GM21717 (cell line): ENCODE data around the gene CDK5RAP3.
"Not testable (repeated sequence)": the region's sequence is repeated elsewhere in the genome, so short reads cannot be mapped to it uniquely, and the experiment has no call there.

Experiments used
- ATAC-seq: cut with Tn5 transposase; IDR thresholded peaks from one replicate; pipeline ENCODE4 v1.9.1; 2021; ENCODE audit warnings: mild to moderate bottlenecking, moderate library complexity; ENCODE audit not compliant: unreplicated experiment

Gene CDK5RAP3

DNA sequence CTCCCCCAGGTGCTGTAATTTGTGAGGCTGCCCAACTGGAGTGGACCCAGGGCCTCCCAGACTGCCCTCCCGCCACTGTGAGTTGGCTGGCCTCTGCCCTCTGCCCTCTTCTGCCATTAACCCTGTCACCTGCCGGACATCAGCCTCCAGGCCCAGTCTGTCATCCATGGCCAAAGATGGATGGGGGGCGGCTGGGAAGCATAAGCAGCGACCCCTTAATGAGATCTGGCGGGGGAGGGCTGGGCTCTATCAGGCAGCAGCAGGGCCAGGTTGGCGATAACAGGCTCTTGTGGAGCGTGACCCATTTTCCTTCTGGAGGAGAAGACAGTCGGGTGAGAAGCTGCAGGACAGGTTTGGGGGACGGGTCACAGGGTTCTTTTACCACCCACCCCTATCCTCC is 25.3 kb downstream of the CDK5RAP3 start:
- no peak for ATAC-seq

DNA sequence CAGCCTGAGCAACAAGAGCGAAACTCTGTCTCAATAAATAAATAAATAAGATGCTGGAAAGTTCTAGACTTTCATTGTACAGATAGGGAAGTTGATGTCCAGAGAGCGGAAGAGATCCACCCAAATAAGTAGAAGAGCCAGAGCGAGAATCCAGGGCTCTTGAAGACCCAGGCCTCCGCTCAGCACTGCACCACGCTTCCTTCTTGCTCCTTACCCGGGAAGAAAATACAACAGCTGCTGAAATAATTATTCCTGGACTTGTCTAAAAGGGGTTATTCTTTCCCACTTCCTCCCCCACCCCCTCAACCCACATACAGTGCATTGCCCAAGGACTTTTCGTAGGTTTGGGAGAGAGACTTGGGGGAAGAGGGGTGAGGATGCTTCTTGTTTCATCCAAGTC is 26.7 kb downstream of the CDK5RAP3 start:
- no peak for ATAC-seq

DNA sequence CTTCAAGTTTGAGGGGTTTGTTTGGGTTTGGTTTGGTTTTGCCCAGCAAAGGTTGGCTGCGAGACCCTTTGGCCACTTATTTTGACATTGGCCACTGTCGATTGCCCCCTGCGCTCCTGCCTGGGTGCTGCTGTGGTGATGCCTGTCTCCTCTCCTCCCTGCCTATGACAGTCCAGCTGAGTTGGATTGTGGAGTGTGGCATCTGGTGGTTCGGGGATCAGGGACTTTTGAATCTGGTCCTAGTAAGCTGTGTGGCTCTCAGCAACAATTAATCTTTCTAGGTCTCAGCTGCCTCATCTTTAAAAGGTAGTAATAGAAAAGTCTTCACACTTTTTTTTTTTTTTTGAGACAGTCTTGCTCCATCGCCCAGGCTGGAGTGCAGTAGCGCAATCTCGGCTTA is 27.1 kb downstream of the CDK5RAP3 start:
- ATAC-seq: no peak

DNA sequence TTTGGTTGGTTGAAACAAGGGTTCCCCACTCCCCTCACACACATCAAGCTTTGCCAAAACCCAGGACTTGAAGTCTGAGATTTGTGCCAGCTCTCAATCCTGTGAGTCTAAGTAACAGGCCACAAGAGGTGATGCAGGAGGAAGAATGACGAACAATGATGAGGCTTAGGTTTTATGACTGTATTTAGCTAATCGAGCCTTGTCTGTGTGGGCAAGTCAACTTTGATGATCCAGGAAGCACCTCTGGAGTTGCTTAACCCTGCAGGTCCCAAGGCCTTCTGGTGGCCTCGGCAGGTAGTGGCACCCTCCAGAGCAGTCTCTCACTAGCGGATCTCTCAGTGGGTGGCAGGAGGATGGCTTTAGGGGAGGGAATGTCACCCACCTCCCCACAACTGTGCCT is 28.7 kb downstream of the CDK5RAP3 start:
- ATAC-seq: no peak

DNA sequence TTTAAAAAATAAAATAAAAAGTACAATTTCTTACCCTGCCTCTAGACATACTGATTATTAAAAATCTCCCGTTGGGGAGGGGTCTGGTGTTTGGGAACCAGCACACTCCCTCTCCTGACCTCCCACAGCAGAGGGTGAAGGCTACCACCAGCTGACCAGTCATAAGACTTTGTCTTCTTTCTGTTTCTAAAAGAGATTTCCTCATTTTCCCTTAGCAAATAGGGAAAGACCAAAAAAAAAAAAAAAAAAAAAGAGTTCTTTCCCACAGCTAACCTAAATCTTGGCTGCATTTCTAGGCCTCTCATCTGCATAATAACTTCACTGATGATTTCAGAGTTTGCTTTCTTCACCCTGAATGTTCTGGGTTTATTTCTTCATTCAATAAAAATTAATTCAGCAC is 30.3 kb downstream of the CDK5RAP3 start:
- ATAC-seq: no peak

DNA sequence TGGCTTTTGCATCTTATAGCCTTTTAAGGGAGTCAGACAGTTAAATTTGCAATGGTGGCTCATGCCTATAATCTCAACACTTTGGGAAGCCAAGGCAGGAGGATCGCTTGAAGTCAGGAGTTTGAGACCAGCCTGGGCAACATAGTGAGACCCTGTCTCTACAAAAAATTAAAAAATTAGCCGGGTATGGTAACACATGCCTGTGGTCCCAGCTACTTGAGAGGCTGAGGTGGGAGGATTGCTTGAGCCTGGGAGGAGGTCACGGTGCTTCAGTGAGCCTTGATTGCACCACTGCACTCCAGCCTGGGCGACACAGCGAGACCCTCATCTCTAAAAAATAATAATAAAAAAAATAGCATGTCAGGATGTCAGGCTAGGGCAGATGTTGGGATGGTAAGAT is 30.7 kb downstream of the CDK5RAP3 start:
- not testable (repeated sequence) for ATAC-seq

DNA sequence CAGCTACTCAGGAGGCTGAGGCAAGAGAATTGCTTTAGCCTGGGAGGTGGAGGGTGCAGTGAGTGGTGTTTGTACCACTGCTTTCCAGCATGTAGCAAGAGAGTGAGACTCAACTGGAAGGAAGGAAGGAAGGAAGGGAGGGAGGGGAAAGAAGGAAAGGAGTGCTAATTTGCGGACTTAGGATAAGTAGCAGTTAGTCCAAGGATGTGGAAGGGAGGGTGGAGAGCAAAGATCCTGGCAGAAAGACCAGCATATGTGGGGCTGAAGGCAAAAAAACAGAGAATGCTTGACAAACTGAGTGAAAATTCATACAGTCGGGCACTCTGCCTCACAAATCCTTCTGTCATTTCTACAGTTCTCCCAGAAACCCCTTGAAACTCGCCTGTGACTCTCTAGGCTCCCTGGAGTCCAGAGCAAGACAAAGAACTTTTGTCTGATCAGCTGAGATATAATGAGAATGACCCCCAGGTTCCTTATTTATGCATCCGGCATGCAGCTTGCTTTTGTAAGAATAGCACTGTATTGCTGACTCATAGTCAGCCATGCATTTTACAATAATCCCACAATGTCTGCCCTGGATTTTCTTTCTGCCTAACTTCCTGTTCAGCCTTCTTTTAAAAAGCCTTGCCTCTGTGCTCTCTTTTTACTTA is 31.5 kb downstream of the CDK5RAP3 start:
- ATAC-seq: no peak

DNA sequence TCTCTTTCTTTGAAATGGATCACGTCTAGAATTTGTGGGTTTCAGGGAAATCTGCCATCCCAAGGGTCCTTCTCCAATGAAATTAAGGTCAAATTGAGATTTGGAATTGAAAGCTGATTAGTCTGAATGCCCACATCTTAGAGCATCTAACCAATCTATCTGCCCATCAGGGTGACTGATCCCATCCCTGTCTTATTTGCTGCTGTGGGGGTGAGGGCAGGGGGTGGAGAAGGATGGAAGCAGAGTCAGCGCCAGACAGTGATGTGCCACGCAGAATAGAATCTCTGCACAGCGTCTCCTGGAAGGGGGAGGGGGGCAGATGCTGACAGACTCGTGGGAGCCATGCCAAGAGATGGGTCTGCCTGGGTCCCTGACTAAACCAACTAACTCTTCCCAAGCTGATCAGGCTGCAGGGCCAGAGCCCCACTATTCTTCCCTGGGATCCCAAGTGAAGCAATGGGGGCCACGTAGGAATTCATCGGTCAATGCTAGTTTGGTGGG is 32.1 kb downstream of the CDK5RAP3 start:
- ATAC-seq: no peak

DNA sequence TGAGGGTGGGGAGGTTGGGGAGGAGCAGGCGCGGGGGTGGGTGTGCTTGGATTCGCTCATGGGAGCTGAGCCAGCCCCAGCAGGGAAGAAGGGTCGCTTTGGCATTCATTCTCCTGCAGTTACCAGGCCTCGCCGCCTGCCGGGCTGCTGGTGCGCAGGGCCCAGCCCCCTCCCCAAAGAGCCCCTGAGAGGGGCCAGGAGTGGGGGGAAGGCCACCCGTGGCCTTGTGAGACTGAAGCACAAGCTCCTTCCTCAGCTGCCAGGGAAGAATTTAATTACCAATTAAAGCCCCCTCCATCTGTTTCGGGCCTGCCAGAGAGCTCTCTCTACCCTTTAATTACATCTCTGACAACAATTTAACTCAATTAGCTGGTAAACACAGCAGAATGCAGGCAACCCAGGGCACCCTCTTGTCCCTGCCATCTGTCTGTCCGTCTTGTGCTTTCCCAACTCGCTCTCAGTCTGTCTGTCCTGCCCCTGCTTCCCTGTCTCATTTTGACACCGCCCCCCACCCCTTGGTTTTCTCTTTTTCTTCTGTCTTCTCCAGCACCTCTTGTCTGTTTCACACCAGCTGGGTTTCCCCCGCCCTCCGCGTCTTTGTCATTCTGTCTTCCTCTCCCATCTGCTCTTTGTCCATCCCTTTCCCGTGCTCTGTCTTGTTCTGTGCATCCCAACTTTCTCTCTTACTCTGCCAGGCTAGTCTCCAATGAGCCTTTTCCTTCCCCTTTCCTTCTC is 32.7 kb downstream of the CDK5RAP3 start:
- no peak for ATAC-seq

DNA sequence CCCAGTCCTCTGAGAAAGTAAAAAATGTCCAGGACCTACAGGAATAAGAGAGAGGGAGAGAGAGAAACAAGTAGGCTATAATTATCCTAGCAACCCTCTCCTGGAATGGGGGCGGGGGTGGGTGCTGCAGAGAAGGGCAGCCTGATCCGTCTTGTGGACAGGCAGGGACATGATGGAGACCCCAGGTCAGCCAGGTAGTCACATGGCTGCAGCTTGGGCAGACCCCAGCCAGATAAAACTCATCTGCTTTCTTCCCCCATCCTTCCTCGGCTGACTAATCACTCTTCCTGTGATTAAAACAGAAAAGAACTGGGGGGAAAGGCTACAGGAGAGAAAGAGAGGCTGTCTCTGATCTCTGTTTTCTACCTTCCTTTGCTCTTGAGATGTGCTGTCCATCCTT is 34.1 kb downstream of the CDK5RAP3 start:
- ATAC-seq: no peak

DNA sequence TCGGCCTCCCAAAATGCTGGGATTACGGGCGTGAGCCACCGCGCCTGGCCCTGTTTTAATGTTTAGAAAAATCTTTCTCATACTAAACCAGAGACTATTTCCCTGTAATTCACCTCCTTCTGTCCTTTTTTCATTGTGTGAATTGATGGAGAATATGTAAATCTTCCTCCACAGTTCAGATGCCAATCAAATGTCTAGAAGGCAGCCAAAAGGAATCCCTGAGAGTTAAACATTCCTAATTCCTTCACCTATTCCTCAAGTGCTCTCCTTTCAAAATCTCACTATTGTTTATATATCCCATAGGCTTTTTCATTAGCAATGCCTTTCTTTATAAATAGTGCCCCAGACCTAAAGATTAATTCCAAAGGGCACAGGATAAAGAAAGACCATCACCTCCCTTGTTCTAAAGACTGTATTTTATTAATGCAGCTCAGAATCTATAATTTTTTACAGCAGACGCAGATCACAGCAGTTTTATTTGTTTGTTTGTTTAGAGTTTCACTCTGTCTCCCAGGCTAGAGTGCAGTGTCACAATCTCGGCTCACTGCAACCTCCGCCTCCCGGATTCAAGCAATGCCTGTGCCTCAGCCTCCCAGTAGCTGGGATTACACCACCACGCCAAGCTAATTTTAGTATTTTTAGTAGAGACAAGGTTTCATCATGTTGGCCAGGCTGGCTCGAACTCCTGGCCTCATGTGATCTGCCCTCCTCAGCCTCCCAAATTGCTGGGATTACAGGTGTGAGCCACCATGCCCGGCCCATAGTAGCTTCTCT is 36.2 kb downstream of the CDK5RAP3 start:
- ATAC-seq: no peak

DNA sequence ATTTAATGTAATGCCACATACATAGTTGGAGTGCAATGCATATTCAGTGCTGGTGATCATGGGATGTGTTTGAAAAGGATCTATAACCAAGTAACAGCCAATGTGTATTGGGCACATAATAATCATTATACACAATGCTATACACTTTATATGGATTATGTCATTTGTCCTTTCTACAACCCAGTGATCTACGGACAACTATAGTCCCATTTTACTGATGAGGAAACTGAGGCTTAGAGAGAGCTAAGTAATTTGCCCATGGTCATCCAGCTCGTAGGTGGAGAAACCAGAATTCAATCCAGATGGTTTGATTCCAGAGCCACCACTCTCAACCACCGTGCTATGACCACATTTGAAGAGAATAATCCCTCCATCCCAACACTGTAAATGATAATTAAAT is 39.3 kb downstream of the CDK5RAP3 start:
- ATAC-seq: no peak

DNA sequence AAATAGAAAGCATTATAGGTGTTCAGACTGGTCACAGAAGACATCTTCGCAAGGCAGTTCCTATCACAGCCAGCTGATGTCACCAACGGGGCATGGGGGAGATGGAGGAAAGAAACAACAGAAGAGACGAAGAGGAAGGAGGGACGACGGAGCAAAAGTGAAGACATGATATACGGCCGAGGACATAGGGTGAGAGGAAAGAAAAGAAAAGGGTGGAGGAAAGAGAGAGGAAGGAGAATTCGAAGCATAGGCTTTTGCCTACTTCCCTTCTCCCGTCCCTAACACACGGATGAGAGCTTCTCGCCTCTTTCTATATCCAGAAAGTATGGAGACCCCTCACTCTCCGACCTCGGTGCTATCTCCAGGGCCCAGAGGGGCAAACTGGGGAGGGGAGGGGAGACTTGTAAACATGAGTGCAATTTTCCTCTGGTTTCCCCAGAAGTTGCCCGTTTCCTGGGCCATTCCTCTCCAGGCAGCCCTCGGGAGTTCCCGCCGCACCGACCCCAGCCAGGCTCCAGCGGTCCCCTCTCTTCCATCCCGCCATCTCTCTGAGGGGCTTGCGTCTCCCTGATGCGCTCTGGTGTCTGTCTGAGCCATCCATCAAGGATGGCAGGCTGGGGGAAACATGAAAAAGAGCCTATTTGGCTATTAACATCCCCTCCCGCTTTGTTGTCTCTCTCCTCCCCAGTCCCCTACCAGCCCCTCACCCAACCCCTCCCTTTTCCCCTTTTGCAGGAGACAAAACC is 40.7 kb downstream of the CDK5RAP3 start:
- no peak for ATAC-seq

DNA sequence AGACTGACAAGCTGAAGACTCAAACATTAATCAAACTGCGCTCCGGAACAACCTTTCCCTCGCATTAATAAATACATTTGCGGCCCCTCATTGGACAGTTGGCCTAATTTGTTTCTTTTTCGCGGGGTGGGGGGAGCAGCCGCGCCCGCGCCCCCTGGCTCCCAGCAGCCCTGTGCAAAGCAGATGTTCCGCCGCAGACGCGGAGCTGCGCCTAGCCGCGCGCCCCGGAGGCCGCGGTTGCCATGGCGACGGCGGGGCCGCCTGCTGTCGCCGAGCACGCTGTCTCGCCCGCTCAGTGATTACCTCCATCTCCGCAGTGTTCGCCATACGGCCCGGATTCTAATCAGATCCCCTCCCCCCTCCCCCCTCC is 41.2 kb downstream of the CDK5RAP3 start:
- no peak for ATAC-seq

DNA sequence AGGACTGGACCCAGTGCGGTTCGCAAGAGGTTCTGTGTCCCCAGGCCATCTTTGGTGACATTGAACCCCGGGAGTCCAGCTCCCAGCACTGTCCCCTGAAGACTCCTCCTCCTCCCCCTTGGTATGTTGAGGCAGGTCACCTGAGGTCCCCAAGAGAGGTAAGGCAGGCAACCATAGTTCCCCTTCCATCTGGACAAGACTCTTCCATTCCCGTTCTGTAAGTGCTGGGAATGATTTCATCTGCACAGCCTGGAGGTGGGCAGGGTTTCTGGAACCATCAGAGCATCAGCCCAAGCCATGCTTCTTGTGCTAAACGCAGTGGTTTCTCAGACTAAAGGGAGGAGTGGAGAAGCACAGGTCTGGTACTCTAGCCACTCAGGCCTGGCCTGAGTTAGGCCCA is 41.7 kb downstream of the CDK5RAP3 start:
- ATAC-seq: no peak

DNA sequence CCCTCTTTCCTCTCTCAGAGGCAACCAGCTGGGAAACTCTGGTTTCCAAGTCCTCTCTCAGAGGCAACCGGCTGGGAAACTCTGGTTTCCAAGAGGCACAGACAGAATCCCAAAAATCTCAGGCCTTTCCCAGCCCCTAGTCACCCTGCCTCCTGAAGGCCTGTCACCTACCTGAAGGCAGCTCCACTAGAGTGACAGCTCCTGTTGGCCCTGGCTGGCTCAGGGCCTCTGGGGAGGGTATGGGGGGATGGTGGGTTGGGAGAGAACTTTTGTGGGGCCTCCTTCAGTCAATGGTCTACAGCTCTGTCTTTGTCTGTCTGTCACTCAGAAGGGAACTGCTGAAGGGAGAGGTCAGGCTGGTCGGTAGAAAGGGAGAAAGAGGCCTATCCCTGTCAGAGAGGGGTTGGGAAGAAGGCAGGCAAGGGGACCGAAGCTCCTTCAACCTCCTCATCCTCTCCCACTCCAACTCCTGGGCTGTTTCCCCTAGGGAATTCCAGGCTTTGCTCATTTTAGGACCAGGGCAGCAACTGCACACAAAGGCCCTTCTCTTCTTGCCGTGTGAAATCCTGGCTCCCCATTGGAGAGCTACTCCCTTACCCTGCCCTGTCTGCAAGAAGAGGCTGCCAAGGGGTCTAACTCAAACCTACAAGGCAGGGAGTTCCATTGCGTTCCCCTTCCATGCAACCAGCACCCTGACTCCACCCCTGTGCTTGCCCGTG is 43.1 kb downstream of the CDK5RAP3 start:
- no peak for ATAC-seq

DNA sequence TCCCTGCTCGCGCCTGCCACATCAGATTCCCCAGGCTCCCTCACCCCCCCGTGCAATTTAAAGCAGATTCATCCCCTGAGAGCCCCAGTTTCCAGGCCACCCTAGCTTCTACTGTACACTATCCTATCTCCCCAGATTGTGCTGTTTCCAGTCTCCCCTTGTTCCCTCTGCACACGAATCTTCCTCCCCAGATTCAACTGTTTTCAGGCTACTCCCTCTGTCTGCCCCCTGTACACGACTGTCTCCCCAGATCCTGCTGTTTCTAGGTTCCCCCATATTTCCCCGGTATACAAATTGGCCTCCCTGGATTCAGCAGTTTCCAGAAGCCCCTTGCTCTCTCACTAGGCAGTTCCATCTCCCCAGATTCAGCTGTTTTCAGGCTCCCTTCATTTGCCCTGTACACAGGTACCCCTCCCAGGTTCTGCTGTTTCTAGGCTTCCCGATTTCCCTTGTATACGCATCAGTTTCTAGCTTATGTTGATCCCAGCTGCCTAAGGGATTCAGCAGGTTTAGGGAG is 43.7 kb downstream of the CDK5RAP3 start:
- ATAC-seq: no peak

DNA sequence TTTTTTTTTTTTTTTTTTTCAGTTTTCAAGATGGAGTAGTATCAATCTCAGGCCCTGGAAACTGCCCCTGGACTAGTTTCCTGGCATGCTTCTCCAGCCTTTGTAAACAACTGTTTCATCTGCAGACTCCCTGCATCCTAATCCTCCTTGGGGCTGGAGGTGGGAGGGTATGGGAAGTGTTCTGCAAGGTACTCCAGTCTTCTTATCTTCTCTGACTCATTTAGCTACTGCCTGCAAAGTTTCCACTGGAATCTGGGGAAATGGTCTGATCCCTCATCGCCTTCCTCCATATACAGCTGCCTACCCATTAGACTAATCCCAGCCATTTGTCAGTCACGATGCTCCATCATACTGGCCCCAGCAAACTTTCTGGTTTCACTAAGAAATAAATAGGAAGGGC is 45.2 kb downstream of the CDK5RAP3 start:
- ATAC-seq: no peak

DNA sequence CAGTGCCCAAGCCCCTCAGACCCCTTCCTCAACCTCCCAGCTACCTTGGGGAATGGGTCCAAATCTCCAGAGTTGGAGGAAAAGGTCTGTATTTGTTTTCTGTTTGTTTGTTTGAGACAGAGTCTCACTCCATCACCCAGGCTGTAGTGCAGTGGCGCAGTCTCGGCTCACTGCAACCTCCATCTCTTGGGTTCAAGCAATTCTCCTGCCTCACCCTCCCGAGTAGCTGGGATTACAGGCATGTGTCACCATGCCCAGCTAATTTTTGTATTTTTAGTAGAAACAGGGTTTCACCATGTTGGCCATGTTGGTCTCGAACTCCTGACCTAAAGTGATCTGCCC is 46.9 kb downstream of the CDK5RAP3 start:
- not testable (repeated sequence) for ATAC-seq

DNA sequence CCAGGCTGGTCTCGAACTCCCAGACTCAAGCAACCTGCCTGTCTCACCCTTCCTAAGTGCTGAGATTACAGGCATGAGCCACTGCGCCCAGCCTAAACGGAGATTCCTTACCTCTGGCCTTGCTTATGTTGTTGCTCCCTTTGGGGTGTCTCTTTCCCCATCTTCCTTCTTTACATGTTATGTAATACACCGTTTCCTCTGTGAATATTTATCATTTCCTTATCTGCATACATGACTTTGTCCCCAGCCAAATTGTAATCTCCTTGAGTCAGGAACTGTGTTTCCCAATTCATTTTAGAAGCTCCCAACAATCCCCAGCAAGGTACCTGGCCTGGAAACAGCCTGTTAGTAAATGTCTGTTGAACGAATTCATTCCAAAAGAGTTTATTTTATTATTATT is 51.0 kb downstream of the CDK5RAP3 start:
- no peak for ATAC-seq
